Measurements from ENCODE around the gene NUDT14. TPM values are rescaled to one million over a fixed set of nuclear protein-coding genes. Genes with fewer than 3 reads are reported as not detected.

Gene NUDT14
- total RNA-seq, 2 donors from 2014 or later: 43.4 to 59.5 TPM

- no peaks in the 10 kb centered on the region for H3K4me1 ChIP-seq (ENCODE audit: control insufficient read depth, insufficient read depth, low read length)
- H3K36me3 ChIP-seq (ENCODE audit: control insufficient read depth, insufficient read depth, low read length): peaks cover 34% of the 10 kb centered on the region
- H3K27me3 ChIP-seq (ENCODE audit: control insufficient read depth, insufficient read depth, low read length, poor library complexity, severe bottlenecking): no peaks in the 10 kb centered on the region
- Mint-ChIP-seq H3K27me3 (ENCODE audit: insufficient read depth) (no peaks in the 10 kb centered on the region), H3K4me3 (no peak overlapping the region), H3K36me3 (ENCODE audit: low read depth) (peaks cover 34% of the 10 kb centered on the region), H3K9me3 (no peaks in the 10 kb centered on the region), H3K4me1 (no peaks in the 10 kb centered on the region), H3K27ac (no peak overlapping the region)
- DNase-seq: no peak
- no peaks in the 10 kb centered on the region for H3K9me3 ChIP-seq (ENCODE audit: control insufficient read depth, low read length)
- no peak overlapping the region for H3K27ac ChIP-seq (ENCODE audit: low read depth, low read length)
- TF ChIP-seq CTCF (conservative IDR thresholded peaks at IDR 0.05): no peak
- H3K9ac ChIP-seq (ENCODE audit: extremely low read depth, low read length, poor library complexity, severe bottlenecking): no peak overlapping the region
- WGBS, 2 experiments (ENCODE audit: insufficient coverage in 1 of 2, insufficient read length in 1 of 2): 92 to 99% methylated on average over 11 to 14 of the region's 14 CpGs
- H3K4me3 ChIP-seq (ENCODE audit: low read length): no peak overlapping the region
Measured at GRCh38 chr14:105227346-105227745, 46.2 kb upstream of the NUDT14 start.

- H3K9me3 Mint-ChIP-seq: no peaks in the 10 kb centered on the region
- Histone ChIP-seq H3K9me3 (ENCODE audit: control insufficient read depth, low read length) (no peaks in the 10 kb centered on the region), H3K4me1 (ENCODE audit: control insufficient read depth, insufficient read depth, low read length) (no peaks in the 10 kb centered on the region), H3K9ac (ENCODE audit: extremely low read depth, low read length, poor library complexity, severe bottlenecking) (no peak overlapping the region), H3K27ac (ENCODE audit: low read depth, low read length) (no peak overlapping the region), H3K4me3 (ENCODE audit: low read length) (no peak overlapping the region), H3K27me3 (ENCODE audit: control insufficient read depth, insufficient read depth, low read length, poor library complexity, severe bottlenecking) (no peaks in the 10 kb centered on the region), H3K36me3 (ENCODE audit: control insufficient read depth, insufficient read depth, low read length) (peaks cover 42% of the 10 kb centered on the region)
- H3K27me3 Mint-ChIP-seq (ENCODE audit: insufficient read depth): no peaks in the 10 kb centered on the region
- H3K4me3 Mint-ChIP-seq: no peak overlapping the region
- 95 to 97% methylated on average over 9 to 10 of the region's 10 CpGs for WGBS, 2 experiments (ENCODE audit: insufficient coverage in 1 of 2, insufficient read length in 1 of 2)
- peaks cover 43% of the 10 kb centered on the region for H3K36me3 Mint-ChIP-seq (ENCODE audit: low read depth)
- H3K27ac Mint-ChIP-seq: no peak overlapping the region
- TF ChIP-seq CTCF (conservative IDR thresholded peaks at IDR 0.05): no peak
- no peak for DNase-seq
- peaks cover 2% of the 10 kb centered on the region for H3K4me1 Mint-ChIP-seq
Measured at GRCh38 chr14:105226198-105226597, 45.1 kb upstream of the NUDT14 start.

GRCh38 chr14:105224845-105225570 is 43.9 kb upstream of the NUDT14 start:
- no peaks in the 10 kb centered on the region for H3K27me3 ChIP-seq (ENCODE audit: control insufficient read depth, insufficient read depth, low read length, poor library complexity, severe bottlenecking)
- H3K9me3 ChIP-seq (ENCODE audit: control insufficient read depth, low read length): no peaks in the 10 kb centered on the region
- H3K36me3 ChIP-seq (ENCODE audit: control insufficient read depth, insufficient read depth, low read length): peaks cover 51% of the 10 kb centered on the region
- H3K36me3 Mint-ChIP-seq (ENCODE audit: low read depth): peaks cover 50% of the 10 kb centered on the region
- H3K9me3 Mint-ChIP-seq: no peaks in the 10 kb centered on the region
- no peaks in the 10 kb centered on the region for H3K4me1 ChIP-seq (ENCODE audit: control insufficient read depth, insufficient read depth, low read length)
- H3K27me3 Mint-ChIP-seq (ENCODE audit: insufficient read depth): no peaks in the 10 kb centered on the region
- no peak overlapping the region for H3K27ac ChIP-seq (ENCODE audit: low read depth, low read length)
- 90 to 92% methylated on average over 8 to 11 of the region's 11 CpGs for WGBS, 2 experiments (ENCODE audit: insufficient coverage in 1 of 2, insufficient read length in 1 of 2)
- H3K4me3 ChIP-seq (ENCODE audit: low read length): no peak overlapping the region
- H3K27ac Mint-ChIP-seq: no peak overlapping the region
- no peak overlapping the region for H3K9ac ChIP-seq (ENCODE audit: extremely low read depth, low read length, poor library complexity, severe bottlenecking)
- no peak for TF ChIP-seq CTCF (conservative IDR thresholded peaks at IDR 0.05)
- H3K4me1 Mint-ChIP-seq: peaks cover 2% of the 10 kb centered on the region
- no peak for DNase-seq
- H3K4me3 Mint-ChIP-seq: no peak overlapping the region
